ENCODE data around the gene FRS3. TPM values are rescaled to one million over a fixed set of nuclear protein-coding genes. Genes with fewer than 3 reads are reported as not detected.

The FRS3 gene
- total RNA-seq, 2 donors from 2014 or later: 2.6 to 3.2 TPM

DNA sequence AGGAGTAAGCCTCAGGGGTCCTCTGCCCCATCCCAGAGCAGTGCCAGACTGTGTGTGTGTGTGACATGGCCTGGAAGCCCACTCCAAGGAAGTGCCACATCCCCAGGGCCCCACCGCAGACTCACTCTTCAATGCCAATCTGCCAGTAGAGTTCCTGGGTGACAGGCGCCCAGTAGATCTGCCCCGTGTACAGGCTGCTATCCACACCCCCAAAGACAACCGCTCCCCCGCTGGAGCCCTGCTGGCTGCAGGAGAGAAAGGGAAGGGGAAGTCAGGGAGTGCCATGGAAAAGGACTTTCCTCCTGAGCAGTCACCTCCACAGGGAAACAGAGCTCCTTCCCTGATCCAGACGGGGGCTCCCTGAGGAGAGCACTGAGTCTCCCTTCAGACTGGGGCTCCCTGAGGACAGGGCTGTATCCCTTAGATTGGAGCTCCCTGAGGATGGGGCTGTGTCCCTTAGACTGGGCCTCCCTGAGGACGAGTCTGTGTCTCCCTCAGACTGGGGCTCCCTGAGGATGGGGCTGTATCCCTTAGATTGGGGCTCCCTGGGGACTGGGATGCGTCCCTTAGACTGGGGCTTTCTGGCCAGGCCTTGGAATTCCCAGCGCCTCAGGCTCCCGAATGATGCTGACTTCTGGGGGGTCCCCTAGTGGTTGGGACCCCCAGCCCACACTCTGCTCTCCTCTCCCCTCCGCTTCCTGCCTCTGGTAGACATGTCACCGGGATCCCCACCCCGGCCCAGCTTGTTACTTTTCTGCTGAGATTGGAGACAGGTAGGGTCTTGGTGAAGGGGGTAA is 39.1 kb downstream of the FRS3 start:
- DNase-seq (ENCODE audit: low spot score): no peak
- no peaks in the 10 kb centered on the region for H3K9me3 ChIP-seq
- peaks cover 0 to 4% of the 10 kb centered on the region in 2 donors for H3K4me1 ChIP-seq (ENCODE audit: control insufficient read depth in 1 of 2, low read depth in 2 of 2)
- no peak overlapping the region for H3K27ac ChIP-seq
- no peaks in the 10 kb centered on the region for H3K36me3 ChIP-seq
- H3K27me3 ChIP-seq (replicated peaks; ENCODE audit: insufficient read depth): no peaks in the 10 kb centered on the region
- no peak overlapping the region for H3K4me3 ChIP-seq
- ATAC-seq (ENCODE audit: insufficient number of reproducible peaks, low FRiP score, low read depth): no peak
- TF ChIP-seq CTCF (IDR thresholded peaks at IDR 0.05): no peak

- ATAC-seq (ENCODE audit: insufficient number of reproducible peaks, low FRiP score, low read depth) (no peak), DNase-seq (ENCODE audit: low spot score) (no peak)
Measured at GRCh38 chr6:41739041-41739440, 40.7 kb downstream of the FRS3 start.

GRCh38 chr6:41737591-41738130 is 42.0 kb downstream of the FRS3 start:
- H3K4me1 ChIP-seq (ENCODE audit: control insufficient read depth in 1 of 2, low read depth in 2 of 2): peaks cover 8 to 17% of the 10 kb centered on the region in 2 donors
- no peak overlapping the region for H3K4me3 ChIP-seq
- H3K36me3 ChIP-seq: no peaks in the 10 kb centered on the region
- H3K9me3 ChIP-seq: no peaks in the 10 kb centered on the region
- DNase-seq (ENCODE audit: low spot score): no peak
- ATAC-seq (ENCODE audit: insufficient number of reproducible peaks, low FRiP score, low read depth): no peak
- H3K27ac ChIP-seq: no peak overlapping the region
- no peaks in the 10 kb centered on the region for H3K27me3 ChIP-seq (replicated peaks; ENCODE audit: insufficient read depth)
- TF ChIP-seq CTCF (IDR thresholded peaks at IDR 0.05): no peak

More at GRCh38 chr6:41739041-41739440, 40.7 kb downstream of the FRS3 start:
- no peak for TF ChIP-seq CTCF (IDR thresholded peaks at IDR 0.05)
- H3K36me3 ChIP-seq: no peaks in the 10 kb centered on the region
- H3K4me1 ChIP-seq (ENCODE audit: control insufficient read depth in 1 of 2, low read depth in 2 of 2): peaks cover 0 to 4% of the 10 kb centered on the region in 2 donors
- H3K27ac ChIP-seq: no peak overlapping the region
- H3K27me3 ChIP-seq (replicated peaks; ENCODE audit: insufficient read depth): no peaks in the 10 kb centered on the region
- H3K4me3 ChIP-seq: no peak overlapping the region
- no peaks in the 10 kb centered on the region for H3K9me3 ChIP-seq

GRCh38 chr6:41736800-41737555 is 42.7 kb downstream of the FRS3 start:
- DNase-seq (ENCODE audit: low spot score) (no peak), ATAC-seq (ENCODE audit: insufficient number of reproducible peaks, low FRiP score, low read depth) (no peak)
- Histone ChIP-seq H3K4me1 (ENCODE audit: control insufficient read depth in 1 of 2, low read depth in 2 of 2) (peaks cover 13 to 24% of the 10 kb centered on the region in 2 donors), H3K27ac (no peak overlapping the region), H3K4me3 (no peak overlapping the region), H3K27me3 (replicated peaks; ENCODE audit: insufficient read depth) (no peaks in the 10 kb centered on the region), H3K36me3 (no peaks in the 10 kb centered on the region), H3K9me3 (no peaks in the 10 kb centered on the region)
- TF ChIP-seq CTCF (IDR thresholded peaks at IDR 0.05): no peak

DNA sequence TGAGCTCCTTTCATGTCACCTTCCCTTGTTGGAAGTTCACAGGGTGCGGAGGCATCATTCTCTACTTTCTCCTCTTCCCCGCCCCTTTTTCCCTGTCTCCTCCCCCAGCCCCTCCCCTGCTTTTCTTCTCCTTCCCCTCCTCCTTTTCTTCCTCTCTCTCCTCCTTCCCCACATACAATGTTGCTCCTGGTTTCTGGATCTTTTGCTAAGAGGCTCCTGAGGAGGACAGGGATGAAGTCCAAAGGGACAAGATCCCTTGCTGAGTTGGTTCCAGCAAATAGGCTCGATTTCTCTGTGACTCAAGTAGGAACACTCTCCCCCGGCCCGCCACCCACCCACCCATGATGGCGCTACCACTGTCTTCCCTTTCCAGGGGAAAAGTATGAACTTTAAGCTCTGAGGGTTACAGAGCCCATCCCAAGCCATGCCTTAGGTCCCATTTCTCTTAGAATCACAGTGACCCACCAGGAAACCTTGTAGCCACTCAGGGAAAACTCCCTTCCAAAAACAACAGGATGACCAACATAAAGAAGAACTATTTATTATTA is 43.4 kb downstream of the FRS3 start:
- no peak for ATAC-seq (ENCODE audit: insufficient number of reproducible peaks, low FRiP score, low read depth)
- Histone ChIP-seq H3K9me3 (no peaks in the 10 kb centered on the region), H3K36me3 (no peaks in the 10 kb centered on the region), H3K4me1 (ENCODE audit: control insufficient read depth in 1 of 2, low read depth in 2 of 2) (peaks cover 17 to 31% of the 10 kb centered on the region in 2 donors), H3K27ac (no peak overlapping the region), H3K27me3 (replicated peaks; ENCODE audit: insufficient read depth) (no peaks in the 10 kb centered on the region), H3K4me3 (peak overlapping the region; percentile 97)
- no peak for DNase-seq (ENCODE audit: low spot score)
- TF ChIP-seq CTCF (IDR thresholded peaks at IDR 0.05): no peak

All from thoracic aorta (tissue), 2 donors.